Measurements from ENCODE around the gene HS3ST3A1.

Gene HS3ST3A1

DNA sequence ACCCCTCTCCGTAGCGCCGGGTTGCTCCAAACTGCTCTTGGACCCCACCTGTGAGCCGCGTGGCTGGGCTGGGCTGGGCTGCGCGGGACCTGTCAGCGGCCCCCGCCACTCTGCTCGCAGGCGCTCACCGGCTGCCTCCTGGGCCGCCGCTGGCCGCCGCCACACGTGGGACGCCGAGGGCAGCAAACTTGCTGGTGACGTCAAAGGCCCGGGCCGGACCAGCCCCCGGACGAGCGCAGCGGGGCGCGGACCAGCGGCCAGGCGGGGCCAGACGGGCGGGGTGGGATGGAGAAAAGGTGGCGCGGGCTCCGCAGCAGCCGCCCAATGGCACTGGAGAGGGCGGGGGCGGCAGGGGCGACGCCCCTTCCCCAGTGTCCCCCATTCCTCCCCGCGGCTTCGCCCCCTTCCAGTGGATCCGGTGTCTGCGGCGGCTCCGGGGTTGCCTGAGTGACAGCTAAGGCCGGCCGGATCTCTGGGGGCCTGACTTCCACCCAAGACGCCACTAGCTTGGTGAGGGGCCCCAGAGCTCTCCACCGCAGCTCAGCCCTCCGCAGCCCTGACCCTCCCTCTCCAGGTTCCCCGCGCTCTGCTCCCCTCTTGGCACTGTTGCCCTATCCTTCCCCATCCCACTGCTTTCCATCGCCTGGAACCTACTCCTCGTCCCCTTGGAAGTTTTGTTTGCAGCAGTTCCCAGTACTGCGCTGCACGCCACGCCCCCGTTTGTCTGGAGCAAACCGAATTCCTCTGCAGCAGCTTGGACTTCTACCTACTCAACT lies at the start of gene HS3ST3A1:
TSS of gene HS3ST3A1 (minus strand) at position 154 of the 776 bp plus-strand sequence. CDS start 800 bp downstream, outside the sequence.
- DNase-seq = no peak

DNA sequence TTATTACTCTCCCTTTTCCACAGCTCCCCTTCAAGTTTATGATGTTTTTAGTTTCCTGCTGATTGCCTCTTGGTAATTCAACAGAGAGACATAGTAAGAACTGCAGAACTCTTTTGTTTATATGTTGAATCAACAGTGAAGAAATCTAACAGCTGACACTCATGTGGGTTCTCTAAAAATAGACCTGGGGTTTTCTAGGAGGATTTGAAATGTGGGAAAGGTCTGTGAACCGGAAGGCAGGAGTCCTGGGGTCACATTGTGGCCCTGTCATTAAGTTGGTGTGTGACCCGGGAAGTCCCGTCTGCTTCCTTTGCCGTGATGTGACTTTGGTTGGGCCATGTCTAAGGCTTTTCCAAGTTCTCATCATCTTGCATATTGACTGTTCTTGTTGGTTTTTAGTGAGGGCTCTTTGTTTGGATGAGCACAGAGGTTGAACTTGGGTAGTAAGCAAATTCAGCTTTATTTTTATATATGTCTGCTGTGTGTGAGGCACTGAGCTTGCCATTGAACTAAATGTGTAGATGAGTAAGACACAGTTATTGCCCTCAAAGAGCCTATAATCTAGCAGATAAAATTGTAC lies 48.5 kb upstream of the HS3ST3A1 start:
- DNase-seq = peak; percentile 53

DNA sequence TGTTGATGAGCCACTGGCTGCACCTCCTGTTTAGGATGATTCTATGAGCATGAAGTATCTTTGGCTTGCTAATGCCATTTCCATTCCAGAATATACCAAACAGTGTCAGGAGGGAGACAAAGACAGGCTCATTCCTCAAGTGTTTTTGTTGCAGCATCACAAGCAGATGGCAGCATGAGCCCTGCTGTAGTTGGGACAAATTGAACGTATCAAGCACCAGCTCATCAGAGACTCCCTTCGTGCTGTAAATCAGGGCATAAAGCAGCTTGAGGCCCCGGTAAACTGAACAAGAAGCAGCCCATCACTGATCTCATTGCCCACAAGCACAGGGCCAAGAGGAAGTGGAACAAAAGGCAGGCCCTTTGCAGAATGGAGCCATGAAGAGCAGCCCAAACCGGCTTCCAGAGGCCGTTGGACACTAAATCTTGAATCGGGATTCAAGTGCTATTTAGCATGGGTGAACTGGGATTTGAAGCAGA lies 45.9 kb upstream of the HS3ST3A1 start:
- peak; percentile 74 for DNase-seq

DNA sequence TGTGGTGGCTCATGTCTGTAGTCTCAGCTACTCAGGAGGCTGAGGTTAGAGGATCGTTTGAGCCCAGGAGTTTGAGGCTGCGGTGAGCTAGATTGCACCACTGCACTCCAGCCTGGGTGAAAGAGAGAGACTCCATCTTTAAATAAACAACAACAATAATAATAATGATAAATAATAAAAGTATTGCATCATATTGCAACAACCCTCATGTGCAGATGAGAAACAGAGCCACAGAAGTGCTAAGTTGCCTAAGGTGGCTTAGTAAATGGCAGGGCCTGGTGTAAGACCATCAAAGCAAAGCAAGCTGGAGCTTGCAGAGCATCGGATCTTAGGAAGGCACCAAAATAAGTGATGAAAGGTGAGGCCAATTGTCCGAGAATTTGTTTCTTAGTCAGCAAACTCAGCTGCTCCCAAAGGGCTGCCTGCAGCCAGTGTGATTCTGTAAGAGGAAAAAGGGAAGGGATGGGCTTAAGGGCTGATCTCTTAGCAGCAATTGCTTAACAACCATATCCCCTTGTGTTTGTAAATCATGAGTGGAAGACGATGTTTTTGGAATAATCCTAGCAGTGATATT lies 45.3 kb upstream of the HS3ST3A1 start:
- DNase-seq = peak; percentile 60

DNA sequence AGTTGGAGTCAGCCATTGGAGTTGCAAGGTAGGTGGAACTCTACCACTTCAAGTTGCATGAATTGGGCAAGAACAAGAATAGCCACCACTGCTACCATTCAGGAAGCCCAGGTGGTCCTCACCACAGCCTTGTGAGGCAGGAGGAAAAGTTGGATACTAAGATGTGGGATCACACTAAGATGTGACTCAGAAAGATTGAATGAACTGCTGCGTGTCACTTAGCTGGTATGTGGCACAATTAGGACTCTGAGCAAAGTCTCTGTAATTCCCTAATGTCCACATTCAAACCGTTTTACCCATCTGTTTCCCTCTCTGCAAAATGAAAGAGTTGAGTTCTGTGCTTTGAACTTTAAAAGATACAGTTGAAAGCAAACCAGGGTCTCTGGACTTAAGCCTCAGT lies 44.7 kb upstream of the HS3ST3A1 start:
- no peak for DNase-seq

DNA sequence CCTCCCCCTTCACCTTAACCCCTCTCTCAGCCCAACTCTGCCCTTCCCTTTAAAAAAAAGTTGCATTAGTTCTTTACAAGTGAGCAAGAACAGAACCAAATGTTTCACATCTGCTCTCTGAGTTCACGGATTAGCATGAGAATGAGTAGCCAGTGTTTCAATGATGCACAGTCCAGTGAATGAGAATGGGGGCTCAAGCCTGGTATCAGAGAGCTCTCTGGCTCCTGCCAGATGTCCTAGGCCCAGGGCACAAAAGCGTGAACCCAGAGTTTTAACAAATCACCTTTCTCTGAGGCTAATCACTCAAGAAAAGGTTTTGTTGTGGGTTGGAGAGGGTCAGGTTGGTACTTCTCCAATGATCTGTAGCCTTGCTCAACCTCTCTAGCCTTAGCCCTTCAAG lies 41.5 kb upstream of the HS3ST3A1 start:
- DNase-seq = no peak

DNA sequence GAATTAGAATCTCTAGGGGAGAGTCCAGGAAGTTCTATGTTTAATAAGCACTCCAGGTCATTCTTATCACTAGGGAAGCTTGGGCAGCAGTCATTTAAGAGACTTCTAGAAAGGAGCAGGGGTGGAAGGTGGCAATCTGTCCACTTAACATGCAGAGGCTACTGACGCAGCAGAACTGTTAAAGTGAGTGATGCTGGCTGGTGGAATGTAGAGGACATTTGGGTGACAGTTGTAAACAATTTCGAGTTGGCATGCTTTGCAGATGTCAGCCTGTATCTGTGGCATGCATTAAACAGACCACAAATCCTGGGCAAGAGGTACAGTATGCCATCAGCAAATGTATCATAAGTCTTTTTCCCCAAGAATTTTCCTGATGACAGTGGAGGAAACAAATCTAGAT lies 40.5 kb upstream of the HS3ST3A1 start:
- DNase-seq = no peak

DNA sequence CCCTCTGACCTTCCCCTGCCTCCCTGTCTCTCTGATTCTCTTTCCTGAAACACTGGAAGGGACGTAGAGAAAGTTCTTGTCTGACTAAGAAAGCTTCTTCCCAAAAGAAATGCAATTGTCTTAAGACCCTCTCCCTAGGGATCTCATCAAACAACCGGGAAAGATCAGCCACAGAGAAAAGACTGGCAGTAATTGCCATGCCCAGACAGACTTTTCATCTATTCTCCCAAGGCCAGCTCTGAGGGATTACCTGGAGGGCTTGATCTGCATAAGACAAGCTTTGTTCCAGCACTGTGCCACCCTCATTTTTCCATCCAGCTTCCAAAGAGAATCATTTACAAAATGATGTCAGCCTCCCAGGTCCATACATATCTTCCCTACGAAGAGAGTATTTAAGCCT lies 38.8 kb upstream of the HS3ST3A1 start:
- no peak for DNase-seq

DNA sequence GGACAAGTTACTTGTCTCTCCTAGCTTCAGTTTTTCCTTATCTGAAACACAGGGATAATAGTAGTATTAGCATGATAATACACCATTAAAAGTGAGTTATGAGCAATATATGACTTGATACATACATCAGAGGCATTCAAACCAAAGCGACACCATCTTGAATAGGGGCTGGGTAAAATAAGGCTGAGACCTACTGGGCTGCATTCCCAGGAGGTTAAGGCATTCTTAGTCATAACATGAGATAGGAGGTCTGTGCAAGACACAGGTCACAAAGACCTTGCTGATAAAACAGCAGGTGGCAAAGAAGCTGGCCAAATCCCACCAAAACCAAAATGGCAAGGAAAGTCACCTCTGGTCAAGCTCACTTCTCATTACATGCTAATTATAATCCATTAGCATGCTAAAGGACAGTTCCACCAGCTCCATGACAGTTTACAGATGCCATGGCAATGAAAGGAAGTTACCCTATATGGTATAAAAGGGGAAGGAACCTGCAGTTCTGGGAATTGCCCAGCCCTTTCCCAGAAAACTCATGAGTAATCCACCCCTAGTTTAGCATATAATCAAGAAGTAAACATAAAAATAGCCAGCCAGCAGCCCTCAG lies 37.2 kb upstream of the HS3ST3A1 start:
- peak; percentile 94 for DNase-seq

DNA sequence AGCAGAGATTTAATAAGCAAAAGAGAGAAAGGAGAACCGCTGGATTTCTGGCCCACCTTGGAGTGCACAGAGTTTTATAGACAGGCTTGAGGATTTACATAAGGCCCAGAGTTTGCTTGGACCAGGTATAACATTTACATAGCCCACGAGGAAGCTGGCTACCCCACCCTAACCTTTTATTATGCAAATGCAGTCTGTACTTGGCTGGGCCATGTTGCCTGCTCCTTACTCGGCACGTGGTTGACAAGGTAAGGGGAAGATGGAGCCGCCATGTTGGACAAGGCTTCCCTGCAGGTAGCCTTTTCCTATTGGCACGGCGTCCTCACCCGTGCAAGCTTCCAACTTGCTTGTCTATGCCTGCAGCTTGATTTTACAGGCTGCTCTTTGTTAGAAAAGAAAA lies 35.2 kb upstream of the HS3ST3A1 start:
- no peak for DNase-seq

DNA sequence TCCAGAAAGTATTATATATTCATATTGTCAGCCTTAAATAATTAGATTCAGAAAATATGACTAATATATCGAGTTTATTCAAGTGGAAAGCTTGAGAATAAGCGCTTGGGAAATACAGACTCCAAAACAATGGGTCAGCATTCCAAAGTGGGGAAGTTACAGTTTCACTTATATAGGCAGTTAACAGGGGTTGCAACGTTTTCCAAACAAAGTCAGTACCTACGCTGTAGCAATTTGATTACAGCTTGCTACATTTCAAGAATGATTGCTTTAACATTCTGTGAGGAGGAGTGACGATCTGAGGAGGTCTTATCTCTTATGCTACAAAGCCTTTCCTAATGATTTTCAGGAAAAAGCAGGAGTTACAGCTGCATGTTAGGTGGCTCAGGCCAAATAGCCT lies 34.2 kb upstream of the HS3ST3A1 start:
- DNase-seq = peak; percentile 69

DNA sequence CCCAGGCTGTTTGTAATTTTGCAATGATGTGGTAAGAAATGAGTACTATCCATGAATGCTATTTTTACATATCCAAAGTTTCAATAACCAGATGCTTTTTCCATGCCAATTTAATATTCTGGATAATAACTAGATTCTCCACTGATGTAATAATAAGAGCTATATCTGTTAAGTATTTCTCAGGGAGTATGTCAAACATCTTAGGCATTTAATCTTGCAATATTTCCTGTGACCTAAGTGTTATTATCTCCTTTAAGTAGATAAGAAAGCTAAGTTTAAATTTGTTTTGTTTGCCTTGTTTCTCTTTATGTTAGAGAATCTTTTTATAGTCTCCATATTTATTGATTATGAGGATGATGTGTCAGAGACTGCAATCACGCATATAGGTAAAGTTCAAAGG lies 32.3 kb upstream of the HS3ST3A1 start:
- no peak for DNase-seq

DNA sequence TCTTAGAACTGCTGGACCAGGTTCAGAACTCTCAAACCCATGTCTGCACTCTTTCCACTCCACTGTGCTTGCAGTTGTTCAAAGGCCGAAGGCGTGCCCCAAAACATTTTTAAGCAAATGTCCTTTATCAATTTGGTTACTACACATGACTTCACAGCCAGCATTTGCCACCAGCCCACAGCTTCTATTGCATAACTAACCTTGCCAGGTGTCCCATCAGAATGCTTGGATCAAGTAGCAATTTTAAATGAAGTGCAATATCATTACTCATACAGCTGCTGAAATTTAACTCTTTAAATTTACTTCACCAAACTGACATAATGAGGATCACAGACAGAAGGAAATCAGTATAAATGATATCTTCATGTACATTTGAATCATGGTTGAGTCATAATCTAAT lies 29.8 kb upstream of the HS3ST3A1 start:
- DNase-seq = no peak

DNA sequence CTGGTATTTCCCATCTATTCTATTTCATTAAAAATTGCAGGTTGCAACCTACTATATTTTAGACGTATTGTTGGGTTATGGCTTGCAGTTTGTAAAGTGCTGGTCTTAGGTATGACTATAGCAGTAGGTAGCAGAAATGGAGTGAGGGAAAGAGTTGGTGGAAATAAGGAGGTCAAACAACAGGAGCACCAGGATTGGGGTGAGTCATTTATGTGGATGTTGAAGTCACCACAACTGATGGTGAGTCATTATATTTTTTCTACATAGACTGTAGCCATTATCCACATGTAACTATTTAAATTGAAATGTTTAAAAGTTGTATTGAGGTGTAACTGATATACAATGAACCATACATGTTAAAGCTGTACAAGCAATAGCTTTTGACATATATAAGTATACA lies 25.0 kb upstream of the HS3ST3A1 start:
- no peak for DNase-seq

DNA sequence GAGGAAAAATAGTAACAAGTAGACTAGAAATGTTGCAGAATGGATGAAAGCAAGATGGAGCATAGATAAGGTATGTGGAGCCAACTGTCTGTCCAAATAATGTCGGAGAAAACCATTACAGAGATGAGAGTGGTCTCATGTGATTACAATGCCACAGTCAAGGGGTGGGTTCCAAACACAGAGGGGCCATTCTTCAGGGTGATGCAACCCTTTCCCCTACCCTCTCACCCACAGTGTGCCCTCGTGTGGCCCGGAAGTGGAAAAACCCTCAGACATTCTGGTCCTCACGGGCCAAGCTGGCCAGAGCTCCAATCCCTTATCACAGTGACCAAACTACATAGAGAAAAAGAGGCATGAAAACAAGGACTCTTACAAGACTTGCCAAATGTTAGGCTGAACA lies 17.7 kb upstream of the HS3ST3A1 start:
- DNase-seq = no peak

DNA sequence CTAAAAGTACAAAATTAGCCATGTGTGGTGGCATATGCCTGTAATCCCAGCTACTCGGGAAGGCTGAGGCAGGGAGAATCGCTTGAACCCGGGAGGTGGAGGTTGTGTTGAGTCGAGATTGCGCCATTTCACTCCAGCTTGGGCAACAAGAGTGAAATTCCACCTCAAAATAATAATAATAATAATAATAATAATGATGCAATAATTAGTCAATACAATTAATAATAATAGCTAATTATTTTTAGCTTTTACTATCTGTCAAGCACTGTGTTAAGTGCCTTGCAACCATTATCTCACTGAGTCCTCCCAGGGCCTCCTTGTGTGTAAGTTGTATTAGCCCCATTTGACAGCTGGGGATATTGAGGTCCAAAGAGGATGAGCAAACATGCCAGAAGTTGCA lies 14.3 kb upstream of the HS3ST3A1 start:
- no peak for DNase-seq

DNA sequence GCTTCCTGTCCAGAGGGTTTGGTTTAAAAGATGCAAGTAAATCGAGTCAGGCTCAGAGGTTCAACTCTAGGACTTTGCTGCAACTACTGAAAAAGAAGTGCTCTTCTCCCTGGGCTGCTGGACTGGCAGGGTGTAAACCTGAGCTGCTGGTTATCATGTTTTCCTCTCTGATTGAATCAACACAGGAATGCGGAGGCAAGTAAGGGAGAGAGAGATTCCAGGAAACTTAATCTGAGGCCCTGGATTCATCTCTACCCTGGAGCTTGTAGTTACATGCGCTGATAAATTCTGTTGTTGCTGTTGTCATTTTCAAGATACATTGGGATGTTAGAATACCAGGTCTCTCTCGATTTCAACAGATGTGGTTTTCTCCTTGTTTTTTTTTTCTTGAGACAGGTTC lies 8.2 kb upstream of the HS3ST3A1 start:
- no peak for DNase-seq

DNA sequence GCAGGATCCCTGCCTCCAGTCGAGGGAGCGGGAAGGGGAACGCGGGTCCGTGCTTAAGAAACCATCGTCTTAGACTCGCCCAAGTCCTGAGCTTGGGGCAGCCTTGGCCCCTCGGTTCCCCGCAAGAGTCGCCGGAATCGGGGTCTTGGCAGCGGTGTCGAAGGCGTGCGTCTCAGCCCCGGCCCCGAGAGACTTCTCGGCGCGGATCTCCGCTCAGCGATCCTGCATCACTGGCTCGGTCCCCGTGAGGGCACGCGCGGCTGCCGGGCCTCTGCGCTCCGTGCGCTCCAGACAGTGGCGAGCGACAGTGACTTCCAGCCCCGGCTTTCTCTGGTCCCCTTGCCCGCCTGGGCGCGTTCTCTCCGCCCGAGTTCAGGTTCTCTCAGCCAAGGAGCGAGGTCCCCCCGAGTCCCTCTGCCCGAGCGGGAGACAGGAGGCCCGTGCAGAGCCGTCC lies 380 bp downstream of the HS3ST3A1 start:
- DNase-seq = no peak

DNA sequence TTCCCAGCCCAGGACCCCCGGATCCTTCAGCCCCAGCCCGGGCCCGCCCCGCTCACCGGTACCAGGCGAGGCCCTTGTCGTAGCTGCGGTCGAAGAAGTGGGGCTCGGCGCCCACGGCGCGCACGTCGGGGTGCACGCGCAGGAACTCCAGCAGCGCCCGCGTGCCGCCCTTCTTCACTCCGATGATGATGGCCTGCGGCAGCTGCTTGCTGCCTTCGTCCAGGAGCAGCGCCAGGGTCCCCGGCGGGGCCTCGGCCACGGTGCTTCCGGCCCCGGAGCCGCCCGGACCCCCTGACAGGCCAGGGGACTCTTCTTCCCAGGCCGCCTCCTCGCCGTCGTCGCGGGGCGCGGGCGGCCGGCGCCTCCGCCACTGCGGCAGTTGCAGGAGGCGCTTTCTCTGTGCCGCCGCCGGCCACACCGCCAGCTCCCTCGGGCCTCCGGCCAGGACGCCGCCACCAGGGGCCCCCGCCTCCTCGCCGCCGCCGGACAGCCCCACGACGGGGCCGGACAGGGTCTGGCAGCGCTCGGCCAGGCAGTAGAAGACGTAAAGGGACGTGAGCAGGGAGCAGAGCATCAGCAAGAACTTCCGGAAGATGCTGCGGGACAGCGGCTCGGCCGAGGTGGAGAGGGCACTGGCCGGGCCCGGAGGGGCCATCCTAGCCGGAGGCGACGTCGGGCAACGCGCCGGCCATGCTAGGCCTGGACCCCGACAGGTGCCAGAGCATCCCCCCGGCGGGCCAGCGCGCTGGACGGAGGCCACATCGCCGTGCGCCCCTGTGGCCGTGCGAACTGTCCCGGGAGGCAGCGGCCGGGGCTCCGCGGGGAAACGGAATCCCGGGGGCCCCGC lies 1.0 kb downstream of the HS3ST3A1 start:
- no peak for DNase-seq

DNA sequence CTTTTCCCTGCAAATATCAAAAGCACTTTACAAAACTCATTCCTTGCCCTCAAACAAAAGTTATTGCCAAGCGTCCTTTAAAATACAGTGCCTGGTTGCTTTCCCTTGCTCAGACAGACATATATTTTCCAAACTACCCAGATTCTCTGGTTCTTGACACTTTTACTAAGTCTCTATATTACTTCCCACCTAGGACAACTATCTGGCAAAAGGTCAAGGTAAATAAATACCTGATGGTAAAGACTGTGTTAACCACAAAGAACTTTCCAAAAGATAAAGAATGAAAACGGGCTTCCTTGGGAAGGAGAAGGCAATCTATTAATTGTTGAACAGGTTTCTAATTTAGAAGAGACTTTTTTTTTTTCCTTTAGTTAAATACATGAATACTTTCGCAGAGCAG lies 1.9 kb downstream of the HS3ST3A1 start:
- DNase-seq = no peak

DNA sequence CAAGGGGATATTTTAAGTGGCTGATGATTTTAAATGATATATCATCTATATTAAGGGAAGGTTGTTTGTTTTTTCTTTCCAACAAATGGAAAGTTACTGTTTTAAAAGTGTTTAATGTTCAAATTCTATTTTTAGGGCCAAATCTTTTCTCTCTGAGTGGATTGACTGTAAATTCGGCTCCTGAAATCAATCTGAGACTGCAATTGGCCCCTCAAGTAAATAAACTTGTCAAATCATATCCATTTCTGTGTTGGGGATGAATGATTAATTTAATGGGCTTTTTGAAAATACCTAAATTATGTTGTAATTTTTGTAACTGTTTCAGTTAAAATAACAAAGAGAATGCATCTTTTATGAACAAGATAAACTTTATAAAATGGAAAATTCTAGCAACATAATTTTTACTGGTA lies 2.6 kb downstream of the HS3ST3A1 start:
- no peak for DNase-seq

DNA sequence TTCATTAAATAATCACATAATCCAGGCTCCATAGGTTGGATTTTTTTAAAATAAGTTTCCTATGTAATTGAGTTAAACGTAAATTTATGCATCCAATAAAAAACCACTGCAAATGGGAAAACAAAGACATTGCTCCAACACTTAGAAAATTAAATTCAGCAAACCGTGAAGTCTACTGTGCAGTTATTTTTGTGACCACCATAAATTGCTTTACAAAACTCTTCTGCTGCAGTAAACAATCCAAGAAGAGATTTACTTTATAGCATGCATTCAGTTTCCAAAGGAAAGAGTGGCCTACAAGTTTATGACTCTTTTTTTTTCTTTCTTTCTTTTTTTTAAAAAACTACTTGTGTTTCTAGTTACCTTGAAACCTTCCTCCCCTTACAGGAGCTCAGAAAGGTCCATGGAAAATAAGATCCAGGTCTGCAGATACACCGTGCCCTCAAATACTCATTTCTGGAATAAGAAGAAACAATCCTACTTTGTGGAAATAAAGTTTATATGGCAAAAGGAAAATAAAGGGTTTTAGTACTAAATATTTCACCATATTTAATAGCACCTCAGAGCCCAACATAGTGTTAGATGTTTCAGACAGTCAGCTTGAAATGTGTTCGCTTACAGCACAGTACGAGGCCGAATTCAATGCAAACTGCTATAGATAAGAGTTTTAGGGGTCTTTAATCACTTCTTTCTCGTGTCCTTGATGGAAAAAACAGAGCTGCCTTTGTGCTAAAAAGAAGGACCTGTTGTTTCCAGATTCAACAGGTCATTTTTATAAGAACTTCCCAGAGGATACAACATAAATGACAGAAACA lies 3.2 kb downstream of the HS3ST3A1 start:
- DNase-seq = no peak

Measured in MV-4-11 (cell line).